ENCODE data around the gene NDFIP1. TPM values are rescaled to one million over a fixed set of nuclear protein-coding genes. Genes with fewer than 3 reads are reported as not detected.

Gene NDFIP1
- polyA plus RNA-seq, 3 donors: 36.8 to 50.8 (median 38.6) TPM

GRCh38 chr5:142197781-142198180 is 89.2 kb downstream of the NDFIP1 start:
- 94 to 98% (median 94%) methylated on average over 5 of the region's 5 CpGs for WGBS, 3 donors
- no peak overlapping the region for H3K27ac ChIP-seq (ENCODE audit: low read depth, low read length)

GRCh38 chr5:142199388-142199787 is 90.8 kb downstream of the NDFIP1 start:
- H3K27ac ChIP-seq (ENCODE audit: low read depth, low read length): no peak overlapping the region
- 94 to 98% (median 98%) methylated on average over 8 of the region's 8 CpGs for WGBS, 3 donors

GRCh38 chr5:142200387-142200786 is 91.8 kb downstream of the NDFIP1 start:
- WGBS, 3 donors: 58 to 62% (median 58%) methylated on average over 6 of the region's 6 CpGs
- no peak overlapping the region for H3K27ac ChIP-seq (ENCODE audit: low read depth, low read length)

- H3K27ac ChIP-seq (ENCODE audit: low read depth, low read length): no peak overlapping the region
- WGBS, 3 donors: 85 to 88% (median 88%) methylated on average over 3 of the region's 3 CpGs
Observed at GRCh38 chr5:142201471-142201887, 92.9 kb downstream of the NDFIP1 start.

- WGBS, 3 donors: 60 to 85% (median 79%) methylated on average over 1 of the region's 1 CpG
- H3K27ac ChIP-seq (ENCODE audit: low read depth, low read length): no peak overlapping the region
Observed at GRCh38 chr5:142202282-142202681, 93.7 kb downstream of the NDFIP1 start.

Other genes starting within 250 kb of the NDFIP1 start
- gene PCDH1, start 230.4 kb upstream of the NDFIP1 start, polyA plus RNA-seq: 10 to 100 TPM; 13.7 to 26.7 (median 17.4) TPM
- gene DELE1, start 184.9 kb upstream of the NDFIP1 start, polyA plus RNA-seq: 10 to 100 TPM; 29.9 to 47.0 (median 35.0) TPM
- gene PCDH12, start 150.6 kb upstream of the NDFIP1 start, polyA plus RNA-seq: 1 to 10 TPM in 2 of 3 donors, under 1 TPM in 1; 0.89 to 5.0 (median 2.7) TPM
- 10 to 100 TPM; 17.8 to 35.5 (median 25.9) TPM for gene RNF14, start 139.7 kb upstream of the NDFIP1 start, polyA plus RNA-seq
- gene GNPDA1, start 95.8 kb upstream of the NDFIP1 start, polyA plus RNA-seq: 10 to 100 TPM in 2 of 3 donors, 1 to 10 TPM in 1; 6.4 to 36.1 (median 10.3) TPM
- gene SPRY4, start 216.2 kb downstream of the NDFIP1 start, polyA plus RNA-seq: 10 to 100 TPM in 2 of 3 donors, 1 to 10 TPM in 1; 4.0 to 34.1 (median 17.8) TPM